Body of pancreas (tissue), 4 donors: ENCODE data around the gene BMPR1B. TPM values are rescaled to one million over a fixed set of nuclear protein-coding genes. Genes with fewer than 3 reads are reported as not detected.

Source experiments
- ATAC-seq: fragments of 150-250 bp; one replicate; pipeline ENCODE4 v1.9.1; 2016
- DNase-seq, 4 donors: peaks; one replicate each; pipeline ENCODE4 v3.0.0-alpha.2; 2019
- H3K27ac ChIP-seq, 4 donors: fragments of 200-600 bp; sonication (generic); 1 replicate in 3 of 4; 2 replicates in 1 of 4; pipeline versions ENCODE4 v1.5.1 to v1.6.1; 2016 to 2019; ENCODE audit warnings: mild to moderate bottlenecking in 1 of 4, mixed read lengths in 1 of 4, moderate library complexity in 1 of 4
- H3K27me3 ChIP-seq, 2 donors: fragments of 200-600 bp; sonication (generic); one replicate each; pipeline ENCODE4 v1.6.0; 2016; ENCODE audit warnings: mild to moderate bottlenecking in 1 of 2
- H3K36me3 ChIP-seq, 2 donors: fragments of 200-600 bp; sonication (generic); replicated peaks in 1 of 2; 2 replicates each; pipeline ENCODE4 v1.5.1; 2016; ENCODE audit warnings: low read depth in 2 of 2; ENCODE audit not compliant: insufficient read depth in 1 of 2
- H3K4me1 ChIP-seq: fragments of 200-600 bp; sonication (generic); one replicate; pipeline ENCODE4 v1.6.0; 2016
- H3K4me3 ChIP-seq, 2 donors: fragments of 200-600 bp; sonication (generic); 1 replicate in 1 of 2; 2 replicates in 1 of 2; pipeline ENCODE4 v1.5.1; 2016 to 2019
- H3K9me3 ChIP-seq, 3 donors: fragments of 200-600 bp; sonication (generic); 1 replicate in 2 of 3; 2 replicates in 1 of 3; pipeline ENCODE4 v1.5.1; 2016
- CTCF ChIP-seq, 7 experiments: fragments of 450-650 bp in 4 of 7; fragments of 200-600 bp in 3 of 7; sonication (generic) in 3 of 7; IDR thresholded peaks; one replicate each; pipeline ENCODE4 v1.5.1; 2016 to 2019; ENCODE audit warnings: antibody characterized with exemption in 7 of 7
- POLR2A ChIP-seq, 3 donors: fragments of 450-650 bp; IDR thresholded peaks; one replicate each; pipeline ENCODE4 v1.6.1; 2016; ENCODE audit warnings: antibody characterized with exemption in 3 of 3, mild to moderate bottlenecking in 2 of 3
- WGBS, 2 donors: methylation state at CpG; one replicate each; pipeline ENCODE4 v1.1.5; 2017; 5-methylcytosine and 5-hydroxymethylcytosine counted together
- intact Hi-C: fragments of 100-400 bp; cut with DNase I; formaldehyde crosslinking; loops from one replicate; pipeline ENCODE4 v1.15.1; 2023
- total RNA-seq, 2 donors: library from RNA; depleted of rRNA; stranded (reverse); fragments of >200 nt; gene quantifications; one replicate each; pipeline ENCODE4 v1.1.0, GENCODE V29; 2016

The BMPR1B gene
- total RNA-seq, 2 donors from 2014 or later, result 0.99 to 1.3 TPM

- TF ChIP-seq CTCF (IDR thresholded peaks at IDR 0.05) (no peak), POLR2A (IDR thresholded peaks at IDR 0.05) (no peak)
- Histone ChIP-seq H3K4me3 (no peak overlapping the region), H3K36me3 (no peaks in the 10 kb centered on the region), H3K27me3 (no peaks in the 10 kb centered on the region), H3K4me1 (peaks cover 12% of the 10 kb centered on the region), H3K9me3 (no peaks in the 10 kb centered on the region), H3K27ac (no peak overlapping the region)
- WGBS, 2 donors, result 73 to 93% methylated on average over 4 of the region's 4 CpGs
- intact Hi-C loops, result no loop called here
- ATAC-seq (no peak), DNase-seq (no peak)
Measured at GRCh38 chr4:95000076-95000648, 242.4 kb downstream of the BMPR1B start.

DNA sequence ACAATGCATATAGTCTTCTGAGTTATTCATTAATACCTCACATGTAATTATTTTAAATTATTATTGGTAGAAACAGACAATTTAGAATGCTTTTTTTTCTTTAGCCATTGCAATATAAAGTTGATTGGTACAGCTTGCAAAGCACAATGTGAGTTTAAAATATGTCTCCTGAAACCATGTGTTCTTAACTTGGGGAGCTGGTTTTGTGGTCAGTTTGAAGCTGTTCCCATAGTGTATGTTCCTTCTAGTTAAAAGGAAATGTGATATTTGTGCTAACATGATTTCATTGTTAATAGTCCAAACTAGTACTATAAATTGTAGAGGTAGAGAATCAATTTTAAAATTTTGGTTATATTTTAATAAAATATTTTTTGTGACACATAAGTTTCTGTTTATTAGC is 247.2 kb downstream of the BMPR1B start:
- TF ChIP-seq CTCF (IDR thresholded peaks at IDR 0.05) (no peak), POLR2A (IDR thresholded peaks at IDR 0.05) (no peak)
- Histone ChIP-seq H3K4me1 (no peaks in the 10 kb centered on the region), H3K36me3 (no peaks in the 10 kb centered on the region), H3K27me3 (no peaks in the 10 kb centered on the region), H3K9me3 (no peaks in the 10 kb centered on the region), H3K27ac (no peak overlapping the region), H3K4me3 (no peak overlapping the region)
- intact Hi-C loops, result no loop called here
- ATAC-seq, result no peak
- no peak for DNase-seq

DNA sequence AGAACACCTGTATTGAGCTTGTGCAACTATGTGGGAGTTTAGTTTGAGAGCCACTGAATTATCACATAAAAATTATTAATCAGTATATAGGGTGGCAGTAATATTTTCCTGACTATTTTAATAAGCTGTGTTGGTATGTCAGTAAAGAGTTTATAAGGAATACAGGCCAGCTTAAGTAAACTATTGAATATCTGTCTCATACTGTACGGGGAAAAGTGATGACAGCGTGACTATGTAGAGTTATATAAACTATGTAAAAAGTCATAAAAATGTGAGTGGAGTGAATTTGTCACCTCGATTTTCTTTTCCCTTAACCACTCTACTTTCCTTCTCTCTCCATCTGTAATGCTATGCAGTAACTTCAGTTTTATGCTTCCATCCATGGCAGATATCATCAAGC is 250.2 kb downstream of the BMPR1B start:
- no peak for ATAC-seq
- WGBS, 2 donors, result 67 to 69% methylated on average over 3 of the region's 3 CpGs

DNA sequence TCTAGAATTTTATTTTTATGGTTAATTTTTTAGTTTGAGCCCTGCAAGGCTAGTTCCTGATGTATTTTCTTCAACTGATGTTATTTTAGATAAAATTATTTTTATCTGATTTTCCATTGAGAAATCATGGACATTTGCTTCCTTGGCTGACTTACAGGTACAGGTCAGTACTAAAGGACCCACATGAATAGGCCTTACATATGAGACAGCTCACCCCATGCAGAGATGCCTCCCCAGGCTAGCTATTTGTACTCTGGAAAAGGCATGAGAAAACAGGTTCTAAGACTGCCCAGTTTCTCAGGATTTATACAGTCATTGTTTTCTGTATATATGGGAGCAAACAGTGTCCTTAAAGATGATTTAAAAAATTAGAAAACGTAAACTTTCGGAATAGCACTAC is 255.5 kb downstream of the BMPR1B start:
- H3K4me1 ChIP-seq, result peaks cover 3% of the 10 kb centered on the region
- H3K27me3 ChIP-seq, result no peaks in the 10 kb centered on the region
- H3K36me3 ChIP-seq, result no peaks in the 10 kb centered on the region
- peak in 2 of 4 donors; percentile 11 to 14 for DNase-seq
- H3K9me3 ChIP-seq, result no peaks in the 10 kb centered on the region
- TF ChIP-seq POLR2A (IDR thresholded peaks at IDR 0.05), result no peak
- no peak for TF ChIP-seq CTCF (IDR thresholded peaks at IDR 0.05)
- intact Hi-C loops, result no loop called here
- WGBS, 2 donors, result 85 to 97% methylated on average over 2 of the region's 2 CpGs
- peak overlapping the region in 1 of 4 donors; percentile 37 for H3K27ac ChIP-seq
- H3K4me3 ChIP-seq, result no peak overlapping the region
- peak; percentile 55 for ATAC-seq

More for the DNA sequence above, 250.2 kb downstream of the BMPR1B start:
- Histone ChIP-seq H3K27me3 (no peaks in the 10 kb centered on the region), H3K36me3 (no peaks in the 10 kb centered on the region), H3K4me1 (no peaks in the 10 kb centered on the region), H3K27ac (no peak overlapping the region), H3K4me3 (no peak overlapping the region), H3K9me3 (no peaks in the 10 kb centered on the region)
- DNase-seq, result no peak
- intact Hi-C loops, result no loop called here
- no peak for TF ChIP-seq POLR2A (IDR thresholded peaks at IDR 0.05)
- TF ChIP-seq CTCF (IDR thresholded peaks at IDR 0.05), result no peak

- Histone ChIP-seq H3K9me3 (no peaks in the 10 kb centered on the region), H3K4me3 (no peak overlapping the region), H3K4me1 (peaks cover 3% of the 10 kb centered on the region), H3K36me3 (no peaks in the 10 kb centered on the region), H3K27ac (peak overlapping the region in 1 of 4 donors; percentile 37), H3K27me3 (no peaks in the 10 kb centered on the region)
- DNase-seq (no peak), ATAC-seq (no peak)
- intact Hi-C loops, result no loop called here
- WGBS, 2 donors, result 84 to 85% methylated on average over 1 of the region's 1 CpG
- no peak for TF ChIP-seq CTCF (IDR thresholded peaks at IDR 0.05)
Measured at GRCh38 chr4:95014068-95014467, 256.3 kb downstream of the BMPR1B start.
